Endodermal cell (in vitro differentiated cells): ENCODE data around the gene FAM53A. TPM values are rescaled to one million over a fixed set of nuclear protein-coding genes. Genes with fewer than 3 reads are reported as not detected.
A peak's percentile ranks its signal among the peaks of the same experiment; 100 is the strongest.

ENCODE experiments used
- DNase-seq: peaks from one replicate; pipeline ENCODE4 v3.0.0-alpha.2; 2017
- H3K27ac ChIP-seq: 2 replicates; pipeline ENCODE4 v1.5.1; 2013; ENCODE audit warnings: mild to moderate bottlenecking, low read depth, low read length, moderate library complexity
- H3K27me3 ChIP-seq: 2 replicates; pipeline ENCODE4 v1.6.1; 2013; ENCODE audit warnings: mild to moderate bottlenecking, low read length, moderate library complexity; ENCODE audit not compliant: insufficient read depth, control insufficient read depth, poor library complexity, severe bottlenecking
- H3K36me3 ChIP-seq: 2 replicates; pipeline ENCODE4 v1.7.0; 2013; ENCODE audit warnings: mild to moderate bottlenecking, low read length, moderate library complexity; ENCODE audit not compliant: control insufficient read depth, insufficient read depth
- H3K4me1 ChIP-seq: one replicate; pipeline ENCODE4 v1.7.0; 2013; ENCODE audit warnings: low read length; ENCODE audit not compliant: control insufficient read depth, insufficient read depth
- H3K4me3 ChIP-seq: 2 replicates; pipeline ENCODE4 v1.5.1; 2013; ENCODE audit warnings: mild to moderate bottlenecking, low read length, moderate library complexity
- H3K9ac ChIP-seq: 2 replicates; pipeline ENCODE4 v1.6.1; 2013; ENCODE audit warnings: mild to moderate bottlenecking, low read length, moderate library complexity; ENCODE audit not compliant: poor library complexity, severe bottlenecking; ENCODE audit errors: extremely low read depth
- H3K9me3 ChIP-seq: 2 replicates; pipeline ENCODE4 v1.6.1; 2013; ENCODE audit warnings: mild to moderate bottlenecking, low read length, moderate library complexity; ENCODE audit not compliant: control insufficient read depth
- H3K27ac Mint-ChIP-seq: 2 replicates; pipeline ENCODE4 v1.8.0; 2020; ENCODE audit warnings: mixed read lengths
- H3K27me3 Mint-ChIP-seq: 2 replicates; pipeline ENCODE4 v1.8.0; 2021; ENCODE audit warnings: mild to moderate bottlenecking, mixed read lengths; ENCODE audit not compliant: insufficient read depth
- H3K36me3 Mint-ChIP-seq: 2 replicates; pipeline ENCODE4 v1.8.0; 2020; ENCODE audit warnings: low read depth, mixed read lengths
- H3K4me1 Mint-ChIP-seq: 2 replicates; pipeline ENCODE4 v1.8.0; 2020; ENCODE audit warnings: mixed read lengths
- H3K4me3 Mint-ChIP-seq: 2 replicates; pipeline ENCODE4 v1.8.0; 2020; ENCODE audit warnings: mild to moderate bottlenecking, moderate library complexity, mixed read lengths
- H3K9me3 Mint-ChIP-seq: 2 replicates; pipeline ENCODE4 v1.8.0; 2020; ENCODE audit warnings: mild to moderate bottlenecking, mixed read lengths
- WGBS, 2 experiments: methylation state at CpG; one replicate each; pipeline versions ENCODE4 v1.1.5 to v1.1.7; 2013; ENCODE audit warnings: missing lambda C conversion rate in 2 of 2, mixed read lengths in 1 of 2; ENCODE audit not compliant: insufficient coverage in 1 of 2, insufficient read length in 1 of 2; 5-methylcytosine and 5-hydroxymethylcytosine counted together
- total RNA-seq, 2 donors: library from RNA; stranded (reverse); fragmentation: NEBNext Ultra II Directional in 1 of 2; extraction: Animal tissue kit (Norgen Biotek cat#: 25700) in 1 of 2; gene quantifications; 2 replicates in 1 of 2; 3 replicates in 1 of 2; pipeline ENCODE4 v1.2.1, GENCODE V29; 2021
- TF ChIP-seq, protein P1 (sequence below): fragments of 200-600 bp; sonication (generic); conservative IDR thresholded peaks from 2 replicates; pipeline ENCODE4 v1.5.0; 2021; ENCODE audit warnings: antibody characterized with exemption, mild to moderate bottlenecking

The FAM53A gene
- total RNA-seq, 2 donors from 2014 or later: 3.7 to 4.9 TPM

DNA sequence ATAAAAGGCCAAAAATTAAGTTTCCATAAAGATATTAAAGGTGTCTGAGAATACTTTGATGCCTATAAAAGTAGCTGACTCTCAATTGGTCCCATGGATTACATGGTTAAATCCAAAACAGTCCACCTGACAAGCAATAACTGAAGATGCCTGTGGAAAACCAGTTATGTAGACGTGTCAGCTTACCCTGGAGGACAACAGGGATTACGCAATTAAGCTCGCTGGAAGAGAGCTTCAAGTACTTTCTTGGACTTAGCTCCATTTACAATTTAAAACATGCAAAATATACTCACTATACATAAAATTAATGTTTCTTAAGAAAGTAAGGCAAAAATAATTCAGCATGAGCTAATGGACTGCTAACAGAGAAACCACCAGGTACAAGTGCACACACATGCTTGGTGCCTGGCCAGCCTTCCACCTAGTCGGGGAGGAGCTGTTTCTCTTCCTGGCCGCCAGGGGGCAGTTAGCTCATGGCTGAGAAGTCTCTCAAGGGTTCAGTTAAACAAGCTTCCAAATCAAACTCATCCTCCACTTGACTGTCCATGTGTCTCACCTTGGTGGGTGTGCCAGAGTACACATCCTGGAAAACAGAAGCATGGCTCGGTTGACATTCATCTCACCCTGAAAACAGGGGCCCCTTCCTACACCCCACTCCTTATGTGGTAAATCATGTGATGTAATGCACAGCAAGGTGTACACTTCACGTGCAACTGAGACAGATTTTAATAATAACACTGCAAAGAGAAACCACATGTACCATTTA lies 9.2 kb upstream of the FAM53A start:
- Histone ChIP-seq H3K27me3 (no peaks in the 10 kb centered on the region), H3K9ac (no peak overlapping the region), H3K4me3 (no peak overlapping the region), H3K4me1 (no peaks in the 10 kb centered on the region), H3K9me3 (no peaks in the 10 kb centered on the region), H3K36me3 (peaks cover 80% of the 10 kb centered on the region), H3K27ac (no peak overlapping the region)
- Mint-ChIP-seq H3K27ac (peak overlapping the region; percentile 39), H3K9me3 (no peaks in the 10 kb centered on the region), H3K27me3 (no peaks in the 10 kb centered on the region), H3K4me1 (no peaks in the 10 kb centered on the region), H3K36me3 (peaks cover 66% of the 10 kb centered on the region), H3K4me3 (no peak overlapping the region)
- TF ChIP-seq, protein P1, sequence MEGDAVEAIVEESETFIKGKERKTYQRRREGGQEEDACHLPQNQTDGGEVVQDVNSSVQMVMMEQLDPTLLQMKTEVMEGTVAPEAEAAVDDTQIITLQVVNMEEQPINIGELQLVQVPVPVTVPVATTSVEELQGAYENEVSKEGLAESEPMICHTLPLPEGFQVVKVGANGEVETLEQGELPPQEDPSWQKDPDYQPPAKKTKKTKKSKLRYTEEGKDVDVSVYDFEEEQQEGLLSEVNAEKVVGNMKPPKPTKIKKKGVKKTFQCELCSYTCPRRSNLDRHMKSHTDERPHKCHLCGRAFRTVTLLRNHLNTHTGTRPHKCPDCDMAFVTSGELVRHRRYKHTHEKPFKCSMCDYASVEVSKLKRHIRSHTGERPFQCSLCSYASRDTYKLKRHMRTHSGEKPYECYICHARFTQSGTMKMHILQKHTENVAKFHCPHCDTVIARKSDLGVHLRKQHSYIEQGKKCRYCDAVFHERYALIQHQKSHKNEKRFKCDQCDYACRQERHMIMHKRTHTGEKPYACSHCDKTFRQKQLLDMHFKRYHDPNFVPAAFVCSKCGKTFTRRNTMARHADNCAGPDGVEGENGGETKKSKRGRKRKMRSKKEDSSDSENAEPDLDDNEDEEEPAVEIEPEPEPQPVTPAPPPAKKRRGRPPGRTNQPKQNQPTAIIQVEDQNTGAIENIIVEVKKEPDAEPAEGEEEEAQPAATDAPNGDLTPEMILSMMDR: peak; percentile 97
- DNase-seq: peak; percentile 90
- 44 to 75% methylated on average over 3 to 7 of the region's 7 CpGs for WGBS, 2 experiments

GRCh38 chr4:1691737-1692373 lies 7.7 kb upstream of the FAM53A start:
- H3K27ac ChIP-seq: no peak overlapping the region
- H3K9ac ChIP-seq: no peak overlapping the region
- H3K4me1 ChIP-seq: no peaks in the 10 kb centered on the region
- H3K9me3 ChIP-seq: no peaks in the 10 kb centered on the region
- H3K27me3 Mint-ChIP-seq: no peaks in the 10 kb centered on the region
- H3K36me3 Mint-ChIP-seq: peaks cover 58% of the 10 kb centered on the region
- no peaks in the 10 kb centered on the region for H3K4me1 Mint-ChIP-seq
- H3K4me3 ChIP-seq: no peak overlapping the region
- TF ChIP-seq, protein P1: no peak
- H3K4me3 Mint-ChIP-seq: no peak overlapping the region
- peaks cover 69% of the 10 kb centered on the region for H3K36me3 ChIP-seq
- peak overlapping the region; percentile 52 for H3K27ac Mint-ChIP-seq
- no peaks in the 10 kb centered on the region for H3K27me3 ChIP-seq
- no peaks in the 10 kb centered on the region for H3K9me3 Mint-ChIP-seq
- WGBS, 2 experiments: 88 to 91% methylated on average over 9 of the region's 9 CpGs
- no peak for DNase-seq

GRCh38 chr4:1690698-1691097 lies 6.6 kb upstream of the FAM53A start:
- Mint-ChIP-seq H3K27ac (peak overlapping the region; percentile 21), H3K27me3 (no peaks in the 10 kb centered on the region), H3K9me3 (no peaks in the 10 kb centered on the region), H3K36me3 (peaks cover 52% of the 10 kb centered on the region), H3K4me1 (no peaks in the 10 kb centered on the region), H3K4me3 (no peak overlapping the region)
- TF ChIP-seq, protein P1: no peak
- no peak overlapping the region for H3K9ac ChIP-seq
- 92 to 100% methylated on average over 1 to 3 of the region's 3 CpGs for WGBS, 2 experiments
- H3K36me3 ChIP-seq: peaks cover 58% of the 10 kb centered on the region
- H3K27ac ChIP-seq: no peak overlapping the region
- H3K27me3 ChIP-seq: no peaks in the 10 kb centered on the region
- H3K9me3 ChIP-seq: no peaks in the 10 kb centered on the region
- H3K4me3 ChIP-seq: no peak overlapping the region
- DNase-seq: no peak
- no peaks in the 10 kb centered on the region for H3K4me1 ChIP-seq
